ENCODE measurements around the gene PCBP4.

PCBP4 gene

GRCh38 chr3:51967384-51968169 is at the start of gene PCBP4:
TSS of gene PCBP4 (minus strand) at chr3:51967454. CDS start at chr3:51961240, 6,214 bp downstream.
- in situ Hi-C loops (cut with HindIII; ENCODE audit: low pct_unique_long_range_greater_than_20kb, low sequenced_read_pairs): no loop called here

GRCh38 chr3:52015438-52016228 is 48.4 kb upstream of the PCBP4 start:
- no peak for DNase-seq (ENCODE audit: low read depth in 1 of 2, low spot score in 1 of 2)
- in situ Hi-C loops (cut with HindIII; ENCODE audit: low pct_unique_long_range_greater_than_20kb, low sequenced_read_pairs): no loop called here
- no peak for TF ChIP-seq JUND (IDR thresholded peaks at IDR 0.05; ENCODE audit: low read depth)

More at GRCh38 chr3:51967384-51968169, at the start of gene PCBP4:
- DNase-seq (ENCODE audit: low read depth in 1 of 2, low spot score in 1 of 2): peak; percentile 47 to 76
- TF ChIP-seq JUND (IDR thresholded peaks at IDR 0.05; ENCODE audit: low read depth): no peak

DNA sequence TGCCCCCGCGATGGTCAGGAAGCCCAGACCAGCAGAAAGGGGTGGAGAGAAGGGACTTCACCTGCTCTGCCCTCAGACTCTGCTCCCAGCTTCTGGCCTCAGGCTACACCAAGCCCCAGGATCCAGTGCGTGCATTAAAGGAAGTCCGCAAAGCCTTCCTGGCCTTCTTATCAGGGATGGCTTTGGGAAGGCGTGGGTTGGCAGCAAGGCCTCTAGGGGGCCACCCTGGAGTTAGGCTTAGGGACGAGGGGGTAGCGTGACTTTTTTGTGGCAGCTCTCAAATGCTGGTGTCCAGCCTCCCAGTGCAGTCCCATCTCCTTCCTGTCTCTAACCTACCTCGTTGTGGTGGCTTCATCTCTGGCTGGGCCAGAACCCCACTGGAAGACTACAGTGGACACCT is 47.4 kb upstream of the PCBP4 start:
- no peak for TF ChIP-seq JUND (IDR thresholded peaks at IDR 0.05; ENCODE audit: low read depth)
- in situ Hi-C loops (cut with HindIII; ENCODE audit: low pct_unique_long_range_greater_than_20kb, low sequenced_read_pairs): no loop called here
- no peak for DNase-seq (ENCODE audit: low read depth in 1 of 2, low spot score in 1 of 2)

DNA sequence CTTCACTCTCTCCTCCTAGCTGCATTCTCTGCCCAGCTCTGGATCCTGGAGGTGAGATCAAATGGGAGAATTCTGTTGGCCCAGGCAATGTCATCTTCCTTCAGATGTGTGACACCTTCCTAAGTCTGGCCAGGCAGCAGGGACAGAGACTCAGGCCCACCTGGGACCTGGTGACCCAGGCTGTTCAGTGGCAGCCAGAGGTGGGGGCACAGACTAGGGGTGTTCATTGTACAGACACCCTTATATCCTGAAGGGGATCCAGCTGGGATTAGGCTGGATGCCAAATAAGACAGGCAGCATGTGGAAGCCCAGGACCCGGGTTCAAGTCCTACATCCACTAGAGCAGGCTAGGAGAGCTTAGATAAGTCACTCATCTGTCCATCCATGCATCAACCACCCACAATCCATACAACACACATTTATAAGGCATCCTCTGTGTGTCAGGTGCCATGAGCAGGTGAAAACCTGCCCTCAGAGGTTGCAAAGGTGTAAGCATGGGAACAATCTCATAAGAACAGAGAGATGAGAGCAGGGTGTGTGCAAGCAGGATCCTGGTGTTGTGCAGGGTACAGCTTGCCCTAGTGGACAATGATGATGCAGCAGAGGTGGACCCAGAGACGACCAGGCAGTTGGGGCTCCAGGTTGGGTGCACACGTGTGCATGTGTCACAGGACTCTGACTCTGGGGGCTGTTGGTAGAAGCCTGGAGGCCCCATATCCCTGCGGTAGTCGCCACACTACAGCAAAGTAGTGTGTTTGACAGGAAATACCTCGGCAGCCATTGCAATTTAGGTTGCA is 46.7 kb upstream of the PCBP4 start:
- in situ Hi-C loops (cut with HindIII; ENCODE audit: low pct_unique_long_range_greater_than_20kb, low sequenced_read_pairs): no loop called here

DNA sequence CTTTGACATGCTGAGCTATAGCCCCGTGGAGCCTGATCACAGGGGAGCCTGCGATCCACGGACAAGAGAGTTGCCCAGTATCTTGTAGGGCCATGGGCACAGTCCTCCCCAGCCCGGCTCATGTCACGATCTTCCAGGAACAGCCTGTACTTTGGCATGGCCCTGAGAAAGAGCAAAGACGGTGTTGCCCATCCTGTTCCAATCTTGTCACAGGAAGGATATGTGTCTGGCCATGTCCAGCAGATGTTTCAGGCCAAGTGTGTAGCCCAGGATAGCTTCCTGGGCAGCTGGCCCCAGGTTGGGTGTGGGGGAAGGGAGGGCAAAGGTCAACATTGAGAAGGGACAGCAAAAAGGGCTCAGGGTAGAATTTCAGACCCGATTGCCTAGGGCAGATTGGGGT is 45.4 kb upstream of the PCBP4 start:
- DNase-seq (ENCODE audit: low read depth in 1 of 2, low spot score in 1 of 2): no peak
- in situ Hi-C loops (cut with HindIII; ENCODE audit: low pct_unique_long_range_greater_than_20kb, low sequenced_read_pairs): no loop called here
- TF ChIP-seq JUND (IDR thresholded peaks at IDR 0.05; ENCODE audit: low read depth): no peak

More for the DNA sequence above, 46.7 kb upstream of the PCBP4 start:
- TF ChIP-seq JUND (IDR thresholded peaks at IDR 0.05; ENCODE audit: low read depth): no peak
- DNase-seq (ENCODE audit: low read depth in 1 of 2, low spot score in 1 of 2): no peak

- no peak for DNase-seq (ENCODE audit: low read depth in 1 of 2, low spot score in 1 of 2)
- no peak for TF ChIP-seq JUND (IDR thresholded peaks at IDR 0.05; ENCODE audit: low read depth)
- in situ Hi-C loops (cut with HindIII; ENCODE audit: low pct_unique_long_range_greater_than_20kb, low sequenced_read_pairs): no loop called here
Measured at GRCh38 chr3:52010431-52010830, 43.2 kb upstream of the PCBP4 start.

GRCh38 chr3:52007291-52007690 is 40.0 kb upstream of the PCBP4 start:
- no peak for DNase-seq (ENCODE audit: low read depth in 1 of 2, low spot score in 1 of 2)
- no peak for TF ChIP-seq JUND (IDR thresholded peaks at IDR 0.05; ENCODE audit: low read depth)
- in situ Hi-C loops (cut with HindIII; ENCODE audit: low pct_unique_long_range_greater_than_20kb, low sequenced_read_pairs): no loop called here

- in situ Hi-C loops (cut with HindIII; ENCODE audit: low pct_unique_long_range_greater_than_20kb, low sequenced_read_pairs): no loop called here
- no peak for DNase-seq (ENCODE audit: low read depth in 1 of 2, low spot score in 1 of 2)
- no peak for TF ChIP-seq JUND (IDR thresholded peaks at IDR 0.05; ENCODE audit: low read depth)
Measured at GRCh38 chr3:52006820-52007133, 39.5 kb upstream of the PCBP4 start.

DNA sequence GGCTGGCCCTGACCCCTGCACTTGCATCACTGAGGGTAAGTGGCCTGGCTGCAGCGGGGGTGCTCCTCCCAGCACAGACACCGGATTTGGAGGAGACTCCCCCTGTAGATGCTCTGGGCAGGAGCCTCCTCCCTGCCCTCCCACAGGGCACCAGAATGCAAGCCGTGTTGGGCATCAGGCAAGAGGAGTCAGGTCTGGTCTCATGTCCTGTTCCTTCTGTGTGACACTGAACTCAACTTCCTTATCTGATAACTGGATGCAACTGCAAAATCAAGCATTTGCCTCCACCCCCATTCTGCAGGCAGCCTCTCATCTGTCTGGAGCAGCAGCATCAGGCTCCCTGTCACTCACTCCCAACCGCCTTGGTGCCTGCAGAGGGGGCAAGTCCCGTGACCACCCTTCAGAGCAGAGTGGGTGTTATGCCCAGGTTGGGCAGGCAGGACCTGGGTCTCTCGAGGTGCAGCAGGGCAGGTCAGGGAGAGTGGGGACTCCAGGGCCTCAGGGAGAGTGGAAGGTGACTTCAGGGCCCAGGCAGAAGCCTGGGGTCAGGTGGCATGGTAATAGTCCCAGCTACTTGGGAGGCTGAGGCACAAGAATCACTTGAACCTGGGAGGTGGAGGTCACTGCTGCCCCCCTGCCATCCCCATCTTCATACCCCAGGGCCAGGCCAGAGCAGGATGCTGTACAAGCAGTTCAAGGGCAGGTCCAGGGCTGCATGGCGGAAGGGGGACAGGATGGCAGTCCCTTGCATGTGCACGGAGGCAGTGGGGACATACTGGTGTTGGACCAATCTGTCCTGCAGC is 39.0 kb upstream of the PCBP4 start:
- DNase-seq (ENCODE audit: low read depth in 1 of 2, low spot score in 1 of 2): no peak
- in situ Hi-C loops (cut with HindIII; ENCODE audit: low pct_unique_long_range_greater_than_20kb, low sequenced_read_pairs): no loop called here
- no peak for TF ChIP-seq JUND (IDR thresholded peaks at IDR 0.05; ENCODE audit: low read depth)

DNA sequence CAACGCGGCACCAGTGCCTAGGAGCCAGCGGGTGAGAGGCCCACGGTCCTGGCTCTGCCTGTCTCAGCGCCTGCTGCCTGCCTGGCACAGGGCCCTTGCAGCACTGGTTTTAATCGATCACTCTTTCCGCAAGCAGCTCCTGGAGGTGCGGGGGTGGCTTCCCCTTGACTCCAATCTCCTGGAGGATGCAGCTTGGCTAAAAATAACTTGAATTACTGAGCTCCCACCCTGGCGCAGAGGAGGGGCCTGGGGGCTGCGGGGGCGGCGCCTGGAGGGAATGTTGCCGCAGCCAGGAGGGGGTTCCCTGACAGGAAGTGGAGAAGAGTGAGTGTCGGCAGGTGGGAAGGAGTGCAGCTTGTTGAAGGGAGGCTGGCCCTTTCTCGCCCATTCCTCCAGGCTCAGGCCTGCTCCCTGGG is 38.3 kb upstream of the PCBP4 start:
- TF ChIP-seq JUND (IDR thresholded peaks at IDR 0.05; ENCODE audit: low read depth): no peak
- in situ Hi-C loops (cut with HindIII; ENCODE audit: low pct_unique_long_range_greater_than_20kb, low sequenced_read_pairs): no loop called here
- no peak for DNase-seq (ENCODE audit: low read depth in 1 of 2, low spot score in 1 of 2)

DNA sequence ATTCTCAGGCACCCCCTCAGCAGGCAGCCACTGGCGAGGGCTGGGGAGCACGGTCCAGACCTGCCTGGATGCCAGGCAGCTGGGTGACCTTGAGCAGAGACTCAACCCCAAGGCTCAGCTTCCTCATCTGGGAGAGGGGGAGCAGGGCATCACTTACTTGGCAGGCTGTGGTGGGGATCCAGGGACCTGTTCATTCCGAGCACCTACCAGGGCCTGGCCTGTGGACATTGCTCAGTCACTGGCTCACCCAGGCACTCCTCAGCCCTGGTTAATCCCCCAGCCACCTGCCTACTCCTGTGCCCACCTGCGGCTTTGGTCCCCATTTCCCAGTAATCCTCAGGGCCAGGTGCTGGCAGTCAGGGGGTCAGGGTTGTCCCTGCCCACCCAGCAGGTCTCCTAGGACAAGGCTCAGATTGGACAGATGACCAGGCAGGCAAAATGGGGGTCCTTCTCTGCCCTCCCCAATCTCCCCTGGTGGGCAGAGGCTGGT is 37.7 kb upstream of the PCBP4 start:
- no peak for DNase-seq (ENCODE audit: low read depth in 1 of 2, low spot score in 1 of 2)
- no peak for TF ChIP-seq JUND (IDR thresholded peaks at IDR 0.05; ENCODE audit: low read depth)
- in situ Hi-C loops (cut with HindIII; ENCODE audit: low pct_unique_long_range_greater_than_20kb, low sequenced_read_pairs): no loop called here
